SKM-1 (cell line): ENCODE data around the gene HECTD3.
"Not testable (repeated sequence)": the region's sequence is repeated elsewhere in the genome, so short reads cannot be mapped to it uniquely, and the experiment has no call there.

Source experiments
- DNase-seq: peaks from one replicate; lab custom pipeline; 2025; ENCODE audit not compliant: unreplicated experiment; lab: John Stamatoyannopoulos, UW

HECTD3 gene

DNA sequence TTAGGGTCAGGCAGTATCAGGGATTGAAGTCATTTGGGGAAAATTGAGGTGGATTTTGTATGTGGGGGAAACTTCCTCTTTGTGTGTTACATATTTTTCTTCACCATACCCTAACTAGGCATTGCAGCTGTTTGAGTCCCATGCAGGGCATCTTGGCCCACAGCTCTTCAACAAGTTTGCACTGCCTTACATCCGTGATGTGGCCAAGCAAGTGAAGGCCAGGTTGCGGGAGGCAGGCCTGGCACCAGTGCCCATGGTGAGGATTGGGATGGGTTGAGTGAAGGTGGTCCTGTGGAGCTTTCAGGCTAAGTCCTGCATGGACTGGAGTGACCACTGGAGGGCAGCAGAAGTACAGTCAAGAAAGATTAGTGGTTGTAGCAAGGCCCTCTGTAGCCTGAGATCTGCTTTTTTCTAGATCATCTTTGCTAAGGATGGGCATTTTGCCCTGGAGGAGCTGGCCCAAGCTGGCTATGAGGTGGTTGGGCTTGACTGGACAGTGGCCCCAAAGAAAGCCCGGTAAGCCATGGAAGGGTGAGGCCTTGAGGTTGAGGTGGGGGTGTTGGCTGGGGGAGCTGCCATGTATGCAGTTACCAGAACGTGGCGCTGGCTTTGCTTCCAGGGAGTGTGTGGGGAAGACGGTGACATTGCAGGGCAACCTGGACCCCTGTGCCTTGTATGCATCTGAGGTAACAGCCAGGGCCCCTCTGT lies 3.4 kb upstream of the HECTD3 start:
- DNase-seq: peak; percentile 66

DNA sequence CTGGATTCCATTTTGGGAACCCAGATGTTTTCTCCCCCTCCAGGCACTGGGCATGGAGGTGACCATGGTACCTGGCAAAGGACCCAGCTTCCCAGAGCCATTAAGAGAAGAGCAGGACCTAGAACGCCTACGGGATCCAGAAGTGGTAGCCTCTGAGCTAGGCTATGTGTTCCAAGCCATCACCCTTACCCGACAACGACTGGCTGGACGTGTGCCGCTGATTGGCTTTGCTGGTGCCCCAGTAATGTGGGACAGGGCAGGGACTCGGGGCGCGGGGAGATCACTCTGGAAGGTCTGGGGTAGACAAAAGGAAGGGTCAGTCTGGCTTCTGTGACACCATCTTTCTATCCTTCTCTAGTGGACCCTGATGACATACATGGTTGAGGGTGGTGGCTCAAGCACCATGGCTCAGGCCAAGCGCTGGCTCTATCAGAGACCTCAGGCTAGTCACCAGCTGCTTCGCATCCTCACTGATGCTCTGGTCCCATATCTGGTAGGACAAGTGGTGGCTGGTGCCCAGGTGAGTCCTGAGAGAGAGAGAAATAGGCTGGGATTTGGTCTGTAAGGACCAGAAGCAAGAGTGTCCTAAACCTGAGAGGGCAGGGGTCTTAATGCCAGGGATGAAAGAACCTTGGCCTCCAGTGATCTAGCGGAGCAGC lies 2.6 kb upstream of the HECTD3 start:
- no peak for DNase-seq

DNA sequence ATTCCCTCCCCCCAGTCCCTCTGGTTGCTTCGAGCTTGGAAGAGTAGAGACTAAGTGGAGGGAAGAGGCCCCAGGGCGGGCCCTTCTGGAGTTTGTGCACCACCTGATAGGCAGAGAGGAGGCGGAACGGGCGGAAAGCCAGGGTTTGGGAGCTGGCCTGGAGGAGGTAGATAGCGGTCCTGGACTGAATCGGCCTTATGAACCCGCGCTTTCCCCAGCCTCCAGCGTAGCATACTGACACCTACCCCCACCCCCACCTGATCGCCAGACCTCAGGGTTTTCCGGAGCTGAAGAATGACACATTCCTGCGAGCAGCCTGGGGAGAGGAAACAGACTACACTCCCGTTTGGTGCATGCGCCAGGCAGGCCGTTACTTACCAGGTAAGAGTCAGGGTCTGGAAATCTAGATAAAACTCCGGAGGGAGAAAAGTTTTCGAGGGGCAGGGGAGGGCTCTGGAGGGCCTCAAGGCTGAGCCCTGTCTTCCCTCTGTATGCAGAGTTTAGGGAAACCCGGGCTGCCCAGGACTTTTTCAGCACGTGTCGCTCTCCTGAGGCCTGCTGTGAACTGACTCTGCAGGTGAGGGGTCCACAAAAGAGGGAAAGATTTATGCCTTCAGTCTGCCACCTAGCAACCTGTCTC lies 1.6 kb upstream of the HECTD3 start:
- DNase-seq: no peak

DNA sequence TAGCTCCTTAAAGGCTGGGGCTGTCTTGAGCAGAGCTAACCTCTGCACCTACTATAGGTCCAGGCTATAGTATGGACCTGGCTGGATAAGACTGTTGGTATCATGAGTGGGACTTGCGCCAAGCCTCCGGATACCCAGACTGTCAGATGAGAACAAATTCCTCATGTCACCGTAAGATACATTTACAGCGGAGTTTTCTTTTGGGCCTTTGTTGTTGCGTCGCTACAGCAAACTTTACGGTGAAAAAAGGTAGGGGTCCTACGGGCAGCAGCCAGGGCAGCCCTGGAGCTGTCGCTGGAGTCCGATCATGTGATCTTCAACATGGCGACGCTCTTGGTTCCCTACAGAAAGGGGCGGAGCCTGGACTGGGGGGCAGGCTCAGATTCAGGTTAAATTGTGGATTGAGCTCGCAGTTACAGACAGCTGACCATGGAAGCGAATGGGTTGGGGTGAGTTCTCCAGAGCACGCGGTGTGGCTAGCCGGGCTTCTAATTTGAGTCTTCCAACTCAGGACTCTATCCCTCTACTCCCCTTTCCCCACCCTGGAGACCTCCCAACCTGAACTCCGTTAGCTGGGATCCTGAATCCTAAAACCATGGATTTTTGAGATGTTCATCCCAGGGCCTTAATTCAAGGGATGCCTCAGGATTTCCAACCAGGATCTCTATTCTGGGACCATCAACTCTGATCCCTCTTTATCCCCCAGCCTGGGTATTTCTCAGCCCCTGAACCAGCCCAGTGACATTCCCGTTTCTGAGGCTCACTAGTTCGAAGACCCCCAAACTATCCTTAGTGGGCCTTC lies 914 bp upstream of the HECTD3 start, which contains the start of gene UROD:
Gene UROD, plus strand, starts transcription at position 418 of the 802 bp plus-strand sequence. Its CDS starts 12 bp downstream, at position 430.
- peak; percentile 95 for DNase-seq

DNA sequence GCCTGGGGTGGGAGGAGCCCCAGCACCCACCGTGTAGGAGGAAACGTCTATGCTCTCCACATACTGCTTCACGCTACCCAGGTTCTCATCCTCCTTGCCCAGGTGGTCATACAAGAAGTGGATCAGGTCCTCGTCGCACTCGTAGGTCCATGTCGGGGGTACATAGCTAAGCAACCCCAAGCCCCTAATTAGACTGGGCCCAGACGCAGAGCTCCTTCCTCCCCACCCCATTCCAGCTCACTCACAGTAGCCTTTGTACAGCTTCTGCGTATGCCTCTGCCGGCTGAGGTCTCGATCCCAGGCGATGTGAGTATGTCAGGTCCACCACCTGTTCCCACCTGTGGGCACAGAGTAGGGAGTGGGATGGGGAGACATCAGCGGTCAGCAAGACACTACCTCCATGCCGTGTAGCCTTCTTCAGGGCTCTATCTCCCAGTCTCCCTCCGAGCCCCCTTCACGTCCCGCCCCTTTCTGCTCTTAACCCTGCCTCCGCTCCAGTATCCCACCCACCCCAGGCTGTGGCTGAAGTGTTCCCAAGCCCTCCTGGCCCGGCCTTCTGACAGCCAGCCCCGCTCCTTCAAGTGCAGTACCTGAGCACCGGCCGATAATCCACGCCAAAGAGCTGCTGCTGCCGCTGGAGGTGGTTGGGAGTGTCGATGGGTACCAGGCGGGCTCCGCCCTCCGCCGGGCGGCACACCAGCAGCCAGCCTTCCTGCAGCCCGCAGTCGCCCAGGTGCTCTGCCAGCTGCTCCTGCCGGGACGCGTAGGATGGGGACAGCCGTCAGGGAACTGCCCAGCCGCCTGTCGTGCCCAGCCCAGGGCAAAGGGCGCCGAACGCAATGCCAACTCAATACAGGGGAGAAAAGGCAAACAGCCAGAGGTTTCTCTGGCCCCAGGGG lies 919 bp downstream of the HECTD3 start:
- no peak for DNase-seq

DNA sequence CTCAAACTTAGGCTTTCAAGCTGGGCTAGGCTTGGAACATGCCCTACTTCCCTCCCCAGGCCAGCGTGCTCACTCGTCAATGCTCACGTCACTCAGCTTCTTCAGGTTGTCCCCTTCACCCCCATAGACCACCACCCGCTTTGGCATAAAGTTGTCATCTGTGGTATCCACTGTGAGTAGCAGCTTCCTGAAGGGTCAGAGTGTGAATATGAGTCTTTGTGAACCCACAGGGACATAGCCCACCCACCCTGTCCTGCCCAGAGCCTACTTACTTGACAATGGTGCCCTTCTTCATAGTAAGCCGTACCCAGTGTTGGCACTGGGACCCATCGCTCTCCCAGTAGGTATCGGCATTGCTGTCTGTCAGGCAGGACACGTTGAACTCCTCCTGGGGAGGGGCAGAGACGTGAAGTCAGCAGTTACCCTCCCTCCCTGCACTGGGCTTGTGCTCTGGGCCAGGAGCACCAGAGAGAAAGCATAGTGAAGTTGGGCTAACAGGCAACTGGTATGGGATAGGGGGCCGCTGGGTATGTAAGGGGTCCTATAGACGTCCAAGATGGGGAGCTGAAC lies 1.7 kb downstream of the HECTD3 start:
- DNase-seq: no peak

DNA sequence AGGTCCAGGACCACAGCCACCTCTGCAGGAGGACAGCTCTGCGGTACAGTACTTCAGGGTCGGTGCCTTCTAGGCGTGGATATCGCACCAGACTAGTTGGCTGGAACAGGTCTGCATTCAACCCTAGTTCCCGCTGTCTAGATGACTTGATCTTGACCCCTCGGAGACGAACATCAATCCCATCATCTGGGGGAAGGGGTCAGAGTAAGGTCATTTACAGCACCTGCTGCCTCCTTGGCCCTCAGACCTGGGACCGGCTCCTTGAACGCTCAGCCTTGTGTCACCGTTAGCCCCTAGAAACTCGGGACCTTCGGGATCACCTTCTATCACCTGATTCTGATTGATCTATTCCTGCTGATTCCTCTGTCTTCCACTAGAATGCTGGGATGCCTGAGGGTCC lies 2.6 kb downstream of the HECTD3 start:
- DNase-seq: no peak

DNA sequence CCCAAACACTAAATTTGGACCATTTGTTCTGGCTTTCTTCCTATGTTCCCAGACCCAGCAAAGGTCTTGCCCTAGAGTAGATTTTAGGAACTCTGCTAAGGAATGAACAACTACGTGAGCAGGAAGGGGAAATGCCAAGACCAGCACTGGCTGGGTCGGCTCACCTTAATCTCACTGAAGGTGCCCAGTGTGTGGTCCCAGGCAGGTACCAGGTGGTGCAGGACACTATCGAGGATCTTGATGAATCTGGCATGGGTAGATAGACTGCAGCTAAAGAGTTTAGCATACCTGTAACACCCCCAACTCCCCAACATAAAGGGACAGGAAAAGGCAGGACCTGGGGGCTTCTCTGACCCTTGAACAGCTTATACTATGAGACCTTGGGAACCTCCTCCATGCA lies 3.0 kb downstream of the HECTD3 start:
- no peak for DNase-seq

DNA sequence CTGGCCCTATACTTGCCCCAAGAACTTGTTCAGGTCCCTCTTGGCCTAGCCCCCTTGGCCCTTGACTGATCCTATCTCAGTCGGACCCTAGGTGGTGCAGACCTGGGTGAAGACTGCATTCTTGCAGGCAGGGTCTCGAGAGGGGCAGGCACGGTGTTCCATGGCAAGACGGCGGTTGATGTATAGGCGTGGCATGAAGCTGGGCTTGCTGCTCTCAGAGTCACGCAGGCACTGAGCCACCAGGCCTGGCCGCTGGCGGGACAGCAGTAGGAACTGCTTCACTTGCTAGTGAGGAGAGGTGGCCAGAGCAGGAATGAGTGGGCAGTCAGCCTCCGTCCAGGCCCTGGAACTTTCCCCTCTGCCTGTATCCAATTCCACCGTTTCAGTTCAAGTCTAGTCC lies 3.8 kb downstream of the HECTD3 start:
- no peak for DNase-seq

DNA sequence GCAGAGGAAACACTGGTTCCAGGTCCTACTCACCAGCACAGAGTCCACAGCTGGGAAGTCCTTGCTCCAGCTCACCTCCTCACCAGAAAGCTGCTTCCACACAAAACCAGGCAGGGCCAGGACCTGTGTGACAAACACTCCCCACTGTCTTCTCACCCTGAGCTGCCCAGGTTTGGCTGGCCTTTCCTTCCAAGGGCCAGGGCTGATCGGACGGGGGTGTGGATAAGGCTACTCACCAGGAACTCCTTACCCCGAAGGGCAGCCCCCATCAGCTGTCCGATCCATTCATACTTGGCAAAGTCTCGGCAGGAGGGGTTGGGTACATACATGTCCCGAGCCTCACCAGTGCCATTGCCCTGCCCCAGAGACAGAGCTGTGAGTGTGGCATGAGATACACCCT lies 5.4 kb downstream of the HECTD3 start:
- DNase-seq: no peak

DNA sequence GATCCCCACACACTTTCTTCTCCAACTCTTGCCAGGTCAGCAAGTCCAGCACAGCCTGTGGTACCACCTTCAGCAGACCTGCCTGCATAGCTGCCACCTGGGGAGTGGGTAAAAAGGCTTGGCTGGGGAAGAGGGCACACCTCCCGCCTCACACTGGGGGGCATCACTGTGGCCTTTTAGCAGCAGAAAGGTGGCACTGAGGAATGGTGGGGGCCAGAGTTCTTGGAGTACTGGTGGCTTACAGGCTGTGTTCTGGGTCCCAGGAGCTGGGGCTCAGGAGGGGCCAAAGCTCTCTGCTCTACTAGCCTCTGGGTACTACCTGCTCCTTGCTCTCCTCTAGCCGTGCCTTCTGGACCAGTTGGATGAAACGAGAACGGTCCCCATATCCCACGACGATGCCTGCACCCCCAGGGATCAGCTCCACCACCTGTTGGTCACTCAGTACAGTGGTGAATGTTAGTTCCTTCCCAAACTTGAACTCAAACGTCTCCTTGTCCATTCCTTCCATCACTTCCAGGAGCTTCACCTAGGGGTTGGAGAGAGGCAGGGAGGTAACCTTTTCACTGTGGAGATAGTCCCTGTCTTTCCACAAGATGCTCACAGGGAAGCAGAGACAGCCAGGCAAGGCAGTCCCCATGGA lies 6.7 kb downstream of the HECTD3 start:
- no peak for DNase-seq

DNA sequence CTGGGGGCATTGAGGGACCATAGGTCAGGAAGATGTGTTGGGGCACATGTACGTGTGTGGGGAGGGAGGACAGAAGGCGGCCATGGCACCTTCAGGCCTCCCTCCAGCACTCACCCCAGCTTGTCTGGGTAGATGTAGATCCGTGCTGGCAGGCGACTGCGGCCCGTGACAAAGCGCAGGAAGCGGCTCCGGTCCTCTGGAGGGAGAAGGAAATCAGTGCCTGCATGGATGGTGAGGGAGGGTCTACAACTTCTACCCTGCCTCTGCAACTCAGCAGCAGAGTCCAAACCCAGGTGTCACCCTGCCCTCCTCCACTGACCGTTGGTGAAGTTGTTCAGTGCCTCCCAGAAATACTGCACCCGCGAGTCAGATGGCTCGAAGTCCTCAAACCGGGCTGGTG lies 7.4 kb downstream of the HECTD3 start:
- no peak for DNase-seq

DNA sequence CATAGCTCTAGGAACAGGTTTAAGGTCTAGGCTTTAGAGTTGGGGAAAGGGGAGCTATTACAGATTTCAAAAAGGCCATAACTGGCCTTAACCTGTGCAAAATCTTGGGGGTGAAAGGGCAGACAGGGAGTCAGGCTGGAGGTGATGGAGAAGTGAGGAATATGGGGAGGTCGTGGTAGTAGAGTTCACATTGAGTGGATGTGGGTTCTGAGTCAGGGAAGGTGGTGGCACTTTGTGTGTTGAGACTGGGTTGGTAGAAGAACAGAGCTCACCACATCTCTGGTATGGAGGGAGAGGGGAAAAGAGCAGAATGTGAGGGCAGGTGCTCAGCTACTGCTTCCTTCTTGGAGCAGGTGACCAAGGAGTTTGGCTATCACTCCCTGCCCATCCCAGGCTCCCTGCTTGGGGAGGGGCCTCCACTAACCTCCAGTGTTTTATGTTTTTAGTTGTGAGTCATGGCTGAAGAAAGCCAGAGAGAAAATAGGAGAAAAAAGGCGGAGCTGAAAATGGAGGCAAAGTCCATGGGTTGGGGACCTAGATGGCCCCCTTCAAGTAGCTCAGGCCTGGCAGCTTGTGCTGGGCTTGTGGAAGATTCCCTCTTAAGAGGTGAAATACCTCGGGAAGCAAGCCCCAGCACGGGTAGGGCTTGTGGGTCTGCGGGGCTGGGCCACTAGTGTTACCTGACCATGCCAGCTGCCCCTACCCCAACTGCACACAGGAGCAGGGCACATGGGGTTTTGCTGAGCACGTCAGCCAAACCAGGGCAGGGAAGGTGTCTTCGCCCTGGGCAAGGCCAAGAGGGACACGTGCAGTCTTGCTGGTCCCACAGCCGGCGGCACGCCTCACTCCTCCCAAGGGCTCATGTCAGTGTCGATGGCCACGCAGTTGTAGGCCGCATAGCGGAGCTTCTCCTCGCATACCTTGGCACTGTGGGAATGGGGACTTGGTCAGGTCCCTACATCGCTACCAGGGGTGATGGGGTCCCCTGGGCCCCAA lies 8.2 kb downstream of the HECTD3 start:
- no peak for DNase-seq

DNA sequence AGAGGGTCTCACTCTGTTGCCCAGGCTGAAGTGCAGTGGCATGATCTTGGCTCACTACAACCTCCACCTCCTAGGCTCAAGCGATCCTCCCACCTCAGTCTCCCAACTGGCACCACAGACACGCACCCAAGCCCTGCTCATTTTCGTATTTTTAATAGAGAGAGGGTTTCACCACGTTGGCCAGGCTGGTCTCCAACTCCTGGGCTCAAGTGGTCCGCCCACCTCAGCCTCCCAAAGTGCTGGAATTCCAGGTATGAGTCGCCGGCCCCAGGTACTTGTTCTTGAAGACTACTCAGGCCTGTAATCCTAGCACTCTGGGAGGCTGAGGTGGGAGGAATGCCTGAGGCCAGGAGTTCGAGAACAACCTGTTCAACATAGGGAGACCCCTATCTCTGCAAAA lies 9.5 kb downstream of the HECTD3 start:
- not testable (repeated sequence) for DNase-seq

DNA sequence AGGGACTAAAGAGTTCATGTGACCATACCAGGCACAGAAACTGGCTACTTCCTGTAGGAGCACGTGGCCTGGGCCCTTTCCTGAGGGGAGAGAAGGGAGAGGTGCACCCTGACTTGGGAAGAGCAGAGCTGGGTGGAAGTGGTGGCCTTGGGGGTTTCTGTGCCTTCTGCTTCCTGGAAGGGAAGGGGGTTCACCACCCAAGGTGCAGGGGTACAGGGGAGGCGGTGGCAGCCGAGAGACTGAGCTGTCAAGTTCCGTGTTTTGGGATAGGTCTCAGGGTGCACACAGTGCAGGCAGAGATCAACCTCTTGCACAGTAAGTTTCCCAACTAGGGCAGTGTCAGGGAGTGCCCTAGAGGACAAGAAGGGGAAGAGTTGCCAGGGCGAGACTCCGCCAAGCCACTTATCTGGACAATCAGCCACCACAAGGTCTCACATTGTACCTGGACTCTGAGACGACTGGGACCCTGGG lies 10.1 kb downstream of the HECTD3 start:
- DNase-seq: no peak

DNA sequence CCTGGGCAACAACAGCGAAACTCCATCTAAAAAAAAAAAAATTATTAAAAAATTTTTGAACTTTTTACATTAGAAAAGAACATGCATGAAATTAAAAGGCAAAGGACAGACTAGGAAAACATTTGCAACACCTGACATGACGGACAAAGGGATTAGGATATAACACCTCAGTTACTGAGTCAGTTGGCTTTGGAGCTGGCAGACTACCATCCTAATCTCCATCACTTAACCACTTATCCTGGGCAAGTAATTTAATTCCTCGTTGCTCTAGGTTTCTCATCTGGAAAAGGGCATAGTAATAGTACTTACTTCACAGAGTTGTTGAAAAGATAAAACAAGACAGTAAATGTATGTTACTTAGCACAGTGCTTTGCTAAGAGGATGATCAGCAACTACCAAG lies 11.9 kb downstream of the HECTD3 start:
- DNase-seq: no peak

DNA sequence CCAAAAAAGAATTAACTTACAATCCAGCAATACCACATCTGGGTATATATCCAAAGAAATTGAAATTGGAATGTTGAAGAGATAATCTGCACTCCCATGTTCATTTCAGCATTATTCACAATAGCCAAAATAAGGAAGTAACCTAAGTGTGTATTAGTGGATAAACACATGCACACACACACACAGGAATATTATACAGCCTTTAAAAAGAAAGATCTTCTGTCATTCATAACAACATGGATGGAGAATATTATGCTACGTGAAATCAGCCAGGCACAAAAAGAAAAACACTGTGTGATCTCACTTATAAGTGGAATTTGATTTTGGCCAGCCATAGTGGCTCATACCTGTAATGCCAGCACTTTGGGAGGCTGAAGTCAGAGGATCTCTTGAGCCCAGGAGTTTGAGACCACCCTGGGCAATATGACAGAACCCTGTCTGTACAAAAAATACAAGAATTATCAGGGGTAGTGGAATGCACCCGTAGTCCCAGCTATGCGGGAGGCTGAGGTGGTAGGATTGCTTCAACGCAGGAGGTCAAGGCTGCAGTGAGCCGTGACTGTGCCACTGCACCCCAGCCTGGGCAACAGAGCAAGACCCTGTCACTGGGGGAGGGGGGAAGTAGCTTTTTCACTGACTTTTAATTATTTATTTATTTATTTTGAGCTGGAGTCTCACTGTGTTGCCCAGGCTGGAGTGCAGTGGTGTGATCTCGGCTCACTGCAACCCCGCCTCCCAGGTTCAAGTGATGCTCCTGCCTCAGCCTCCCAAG lies 15.5 kb downstream of the HECTD3 start:
- DNase-seq: no peak
